A549 treated with Hydrocortisone at 1 μM for 4 hours (cell line): ENCODE data around the gene ZNF613. TPM values are rescaled to one million over a fixed set of nuclear protein-coding genes. Genes with fewer than 3 reads are reported as not detected.

Experiments used
- total RNA-seq: library from RNA; stranded (reverse); fragments of 200-300 nt; extraction: Qiagen RNA extraction; gene quantifications from 5 replicates; pipeline ENCODE4 v1.2.3, GENCODE V29; 2022

Gene ZNF613
- 0.63 to 1.9 TPM (median 1.5 TPM) in 5 replicates for total RNA-seq

GRCh38 chr19:51926784-51927741, at the start of gene ZNF613:
TSS of gene ZNF613 (plus strand) at chr19:51927472. CDS start at chr19:51936221, 8,749 bp downstream.

GRCh38 chr19:51887522-51888498, 39.5 kb upstream of the ZNF613 start, which contains the start of gene ZNF577:
TSS of gene ZNF577 (minus strand) at chr19:51887951. CDS start at chr19:51880382, 7,569 bp downstream.

GRCh38 chr19:51904331-51905165, 22.7 kb upstream of the ZNF613 start, which contains the start of gene ZNF649:
TSS of gene ZNF649 (minus strand) at chr19:51905017. CDS start at chr19:51900107, 4,910 bp downstream.

GRCh38 chr19:51986309-51987291, 59.3 kb downstream of the ZNF613 start, which contains the start of gene ZNF350:
TSS of gene ZNF350 (minus strand) at chr19:51986840. CDS start at chr19:51974360, 12,480 bp downstream.

Other genes starting within 250 kb of the ZNF613 start
- 10.0 to 14.7 TPM (median 13.1 TPM) in 5 replicates for gene SPACA6, start 234.1 kb upstream of the ZNF613 start, total RNA-seq
- gene HAS1, start 203.5 kb upstream of the ZNF613 start, total RNA-seq, result 0.06 TPM in 2 of 5 replicates, not detected in the others
- 0.05 to 0.15 TPM (median 0.08 TPM) in 5 replicates for gene FPR1, start 175.6 kb upstream of the ZNF613 start, total RNA-seq
- not detected in 5 replicates for gene FPR2, start 166.3 kb upstream of the ZNF613 start, total RNA-seq
- not detected in 5 replicates for gene FPR3, start 132.3 kb upstream of the ZNF613 start, total RNA-seq
- gene ZNF577, start 39.5 kb upstream of the ZNF613 start, total RNA-seq, result 0.08 to 0.17 TPM (median 0.09 TPM) in 4 of 5 replicates, not detected in the other
- 0.17 to 0.41 TPM (median 0.22 TPM) in 5 replicates for gene ZNF649, start 22.5 kb upstream of the ZNF613 start, total RNA-seq
- gene ZNF350, start 59.4 kb downstream of the ZNF613 start, total RNA-seq, result 3.3 to 6.3 TPM (median 3.6 TPM) in 5 replicates
- gene ZNF615, start 80.7 kb downstream of the ZNF613 start, total RNA-seq, result 2.2 to 5.9 TPM (median 3.4 TPM) in 5 replicates
- 2.5 to 3.8 TPM (median 3.1 TPM) in 5 replicates for gene ZNF614, start 100.9 kb downstream of the ZNF613 start, total RNA-seq
- gene ZNF432, start 121.4 kb downstream of the ZNF613 start, total RNA-seq, result 1.3 to 1.9 TPM (median 1.6 TPM) in 5 replicates
- 1.5 to 2.4 TPM (median 2.3 TPM) in 5 replicates for gene ZNF841, start 168.3 kb downstream of the ZNF613 start, total RNA-seq
- 0.52 to 0.85 TPM (median 0.75 TPM) in 5 replicates for gene ZNF616, start 212.5 kb downstream of the ZNF613 start, total RNA-seq
- gene ZNF836, start 244.1 kb downstream of the ZNF613 start, total RNA-seq, result 0.45 to 1.2 TPM (median 0.88 TPM) in 5 replicates